H4 (cell line): ENCODE measurements around the gene LPIN1. TPM values are rescaled to one million over a fixed set of nuclear protein-coding genes. Genes with fewer than 3 reads are reported as not detected.

ENCODE experiments used
- DNase-seq: peaks from one replicate; pipeline ENCODE4 v3.0.0-alpha.2; 2015; ENCODE audit warnings: low spot score
- total RNA-seq: library from RNA; depleted of rRNA; stranded (reverse); fragments of >200 nt; shearing (Covaris generic); gene quantifications from 2 replicates; pipeline ENCODE4 v1.2.3, GENCODE V29; 2014; rRNA removed

The LPIN1 gene
- total RNA-seq = 21.1 and 27.9 TPM in 2 replicates

GRCh38 chr2:11746376-11746806 is at the start of gene LPIN1:
Gene LPIN1, plus strand, starts transcription at chr2:11746632. Its CDS starts 18,910 bp downstream, at chr2:11765542.
- peak; percentile 58 for DNase-seq

GRCh38 chr2:11696736-11697102 is 49.7 kb upstream of the LPIN1 start:
- DNase-seq = no peak

GRCh38 chr2:11697103-11697871 is 49.1 kb upstream of the LPIN1 start:
- peak; percentile 40 for DNase-seq

GRCh38 chr2:11698009-11698922 is 48.2 kb upstream of the LPIN1 start:
- DNase-seq = no peak

GRCh38 chr2:11699686-11700670 is 46.5 kb upstream of the LPIN1 start:
- no peak for DNase-seq

- no peak for DNase-seq
Measured at GRCh38 chr2:11701206-11701605, 45.2 kb upstream of the LPIN1 start.

- DNase-seq = no peak
Measured at GRCh38 chr2:11701751-11702301, 44.6 kb upstream of the LPIN1 start.

GRCh38 chr2:11702946-11703345 is 43.5 kb upstream of the LPIN1 start:
- no peak for DNase-seq

- no peak for DNase-seq
Measured at GRCh38 chr2:11703700-11704099, 42.7 kb upstream of the LPIN1 start.

GRCh38 chr2:11705063-11705462 is 41.4 kb upstream of the LPIN1 start:
- DNase-seq = no peak

GRCh38 chr2:11705711-11706110 is 40.7 kb upstream of the LPIN1 start:
- no peak for DNase-seq

GRCh38 chr2:11708106-11708505 is 38.3 kb upstream of the LPIN1 start:
- DNase-seq = no peak

- DNase-seq = no peak
Measured at GRCh38 chr2:11709293-11709692, 37.1 kb upstream of the LPIN1 start.

- peak; percentile 21 for DNase-seq
Measured at GRCh38 chr2:11710210-11710609, 36.2 kb upstream of the LPIN1 start.

- no peak for DNase-seq
Measured at GRCh38 chr2:11710632-11711353, 35.6 kb upstream of the LPIN1 start.

GRCh38 chr2:11711354-11711716 is 35.1 kb upstream of the LPIN1 start:
- DNase-seq = no peak

GRCh38 chr2:11711751-11712150 is 34.7 kb upstream of the LPIN1 start:
- no peak for DNase-seq

- DNase-seq = no peak
Measured at GRCh38 chr2:11712866-11713265, 33.6 kb upstream of the LPIN1 start.

- no peak for DNase-seq
Measured at GRCh38 chr2:11713815-11714214, 32.6 kb upstream of the LPIN1 start.

- no peak for DNase-seq
Measured at GRCh38 chr2:11715987-11716652, 30.3 kb upstream of the LPIN1 start.
